Hematopoietic multipotent progenitor cell treated with erythropoietin and hydrocortisone succinate and interleukin-3 and kit ligand, for 15 days (in vitro differentiated cells): ENCODE results near the gene P4HA1.
A peak's percentile ranks its signal among the peaks of the same experiment; 100 is the strongest.
"Not testable (repeated sequence)": the region's sequence is repeated elsewhere in the genome, so short reads cannot be mapped to it uniquely, and the experiment has no call there.

Source experiments
- DNase-seq: peaks from one replicate; pipeline ENCODE4 v3.0.0-alpha.2; 2015; ENCODE audit warnings: low spot score

The P4HA1 gene

DNA sequence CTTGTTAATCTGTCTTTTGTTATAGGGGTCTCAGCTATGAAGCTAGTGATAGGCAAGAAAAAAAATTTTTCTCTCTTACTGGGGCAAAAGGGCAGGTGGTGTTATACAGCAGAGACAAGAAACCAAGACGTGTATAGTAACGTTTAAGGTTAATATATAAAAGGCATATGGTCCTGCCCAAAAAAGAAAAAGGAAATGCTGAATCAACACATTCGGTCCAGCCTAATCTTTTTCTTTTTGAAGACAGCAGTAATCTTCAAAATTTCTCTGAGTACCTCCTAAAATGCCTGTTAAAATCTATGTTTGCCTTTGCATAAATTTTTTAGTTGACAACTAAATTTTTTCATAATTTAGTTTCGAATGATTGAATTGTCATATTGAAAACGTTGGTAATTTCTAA lies 54.5 kb downstream of the P4HA1 start:
- DNase-seq, result no peak

DNA sequence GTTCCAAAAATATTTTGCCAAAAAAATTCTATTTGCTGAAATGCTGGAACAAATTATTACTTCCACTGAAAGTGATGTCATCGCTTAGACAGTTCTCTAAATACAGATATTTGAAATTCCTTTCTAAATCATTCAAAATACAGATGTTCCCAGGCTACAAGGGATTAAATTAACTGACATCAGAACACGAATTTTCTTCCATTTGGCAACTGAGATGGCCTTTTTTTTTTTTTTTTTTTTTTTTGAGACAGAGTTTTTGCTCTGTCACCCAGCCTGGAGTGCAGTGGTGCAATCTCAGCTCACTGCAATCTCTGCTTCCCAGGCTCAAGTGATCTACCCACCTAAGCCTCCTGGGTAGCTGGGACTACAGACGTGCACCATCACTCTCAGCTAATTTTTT lies 57.0 kb downstream of the P4HA1 start:
- no peak for DNase-seq

DNA sequence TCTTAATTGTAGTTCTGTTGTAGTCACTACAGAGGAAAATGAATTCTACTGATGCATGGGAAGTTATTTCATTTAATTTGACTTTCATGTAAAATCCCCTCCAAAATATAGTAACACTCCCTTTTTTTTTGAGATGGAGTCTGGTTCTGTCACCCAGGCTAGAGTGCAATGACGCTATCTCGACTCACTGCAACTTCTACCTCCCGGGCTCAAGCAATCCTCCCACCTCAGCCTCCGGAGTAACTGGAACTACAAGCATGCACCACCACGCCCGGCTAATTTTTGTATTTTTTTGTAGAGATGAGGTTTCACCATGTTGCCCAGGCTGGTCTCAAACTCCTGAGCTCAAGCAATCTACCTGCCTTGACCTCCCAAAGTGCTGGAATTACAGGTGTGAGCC lies 60.4 kb downstream of the P4HA1 start:
- DNase-seq, result not testable (repeated sequence)

DNA sequence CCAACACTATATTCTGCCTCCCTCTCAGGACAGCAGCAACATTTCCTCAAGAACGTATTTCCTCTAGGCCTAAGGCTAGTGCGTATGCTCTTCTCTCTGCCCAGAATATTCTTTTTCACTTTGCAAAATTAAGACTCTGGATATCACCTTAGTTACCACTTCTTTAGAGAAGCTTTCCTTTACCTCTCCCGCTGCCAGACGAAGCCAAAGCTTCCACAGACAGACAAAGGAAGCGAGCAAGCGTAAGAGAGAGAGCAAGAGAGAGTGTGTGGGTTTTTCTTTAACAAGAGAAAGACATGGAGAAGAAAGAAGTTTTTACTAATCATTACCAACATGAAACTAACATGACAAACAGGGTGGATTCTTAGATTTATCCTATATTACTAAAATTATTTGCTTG lies 64.1 kb downstream of the P4HA1 start:
- DNase-seq, result no peak

- DNase-seq, result not testable (repeated sequence)
Measured at GRCh38 chr10:73026623-73027022, 70.0 kb downstream of the P4HA1 start.

- not testable (repeated sequence) for DNase-seq
Measured at GRCh38 chr10:73023455-73024070, 73.1 kb downstream of the P4HA1 start.

- not testable (repeated sequence) for DNase-seq
Measured at GRCh38 chr10:73022961-73023360, 73.7 kb downstream of the P4HA1 start.

DNA sequence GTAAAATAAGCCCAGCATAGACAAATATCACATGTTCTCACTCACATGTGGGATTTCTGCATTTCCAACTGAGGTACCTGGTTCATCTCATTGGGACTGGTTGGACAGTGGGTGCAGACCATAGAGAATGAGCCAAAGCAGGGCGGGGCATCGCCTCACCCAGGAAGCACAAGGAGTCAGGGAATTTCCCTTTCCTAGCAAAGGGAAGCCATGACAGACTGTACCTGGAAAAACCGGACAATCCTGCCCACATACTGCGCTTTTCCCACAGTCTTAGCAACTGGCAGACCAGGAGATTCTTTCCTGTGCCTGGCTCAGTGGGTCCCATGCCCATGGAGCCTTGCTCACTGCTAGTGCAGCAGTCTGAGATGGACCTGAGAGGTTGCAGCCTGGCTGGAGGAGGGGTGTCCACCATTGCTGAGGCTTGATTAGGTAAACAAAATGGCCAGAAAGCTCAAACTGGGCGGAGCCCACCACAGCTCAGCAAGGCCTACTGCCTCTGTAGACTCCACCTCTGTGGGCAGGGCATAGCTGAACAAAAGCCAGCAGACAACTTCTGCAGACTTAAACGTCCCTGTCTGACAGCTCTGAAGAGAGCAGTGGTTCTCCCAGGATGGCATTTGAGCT lies 75.0 kb downstream of the P4HA1 start:
- not testable (repeated sequence) for DNase-seq

DNA sequence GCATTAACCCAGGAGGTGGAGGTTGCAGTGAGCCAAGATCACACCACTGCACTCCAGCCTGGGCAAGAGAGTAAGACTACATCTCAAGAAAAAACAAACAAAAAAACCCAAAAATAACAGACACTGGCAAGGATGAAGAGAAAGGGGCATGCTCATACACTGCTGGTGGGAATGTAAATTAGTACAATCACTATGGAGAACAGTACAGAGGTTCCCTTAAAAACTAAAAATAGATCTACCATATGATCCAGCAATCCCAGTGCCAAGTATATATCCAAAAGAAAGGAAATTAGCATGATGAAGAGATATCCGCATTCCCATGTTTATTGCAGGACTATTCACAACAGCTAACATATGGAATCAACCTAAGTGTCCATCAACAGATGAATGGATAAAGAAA lies 75.6 kb downstream of the P4HA1 start:
- no peak for DNase-seq

- DNase-seq, result no peak
Measured at GRCh38 chr10:73019100-73019499, 77.6 kb downstream of the P4HA1 start.

DNA sequence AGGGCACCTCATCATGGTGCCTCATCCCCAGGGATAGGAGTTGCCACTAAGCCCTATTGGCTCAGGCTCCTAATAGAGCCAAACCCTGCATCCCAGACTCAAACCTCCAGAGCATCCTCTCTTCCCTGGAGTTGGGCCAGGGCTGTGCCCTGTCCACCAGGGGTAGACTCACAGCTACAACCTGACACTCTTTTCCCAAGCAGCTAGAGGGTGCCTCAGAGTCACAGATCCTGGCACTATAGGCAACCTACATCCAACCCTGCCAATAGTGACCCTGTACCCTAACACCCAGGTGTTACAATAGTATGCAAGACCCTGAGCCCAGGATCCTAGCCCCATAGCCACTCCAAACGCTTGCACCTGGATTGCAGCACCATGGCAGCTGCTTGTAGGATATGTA lies 78.0 kb downstream of the P4HA1 start:
- no peak for DNase-seq

GRCh38 chr10:73017955-73018480 lies 78.6 kb downstream of the P4HA1 start:
- DNase-seq, result no peak

DNA sequence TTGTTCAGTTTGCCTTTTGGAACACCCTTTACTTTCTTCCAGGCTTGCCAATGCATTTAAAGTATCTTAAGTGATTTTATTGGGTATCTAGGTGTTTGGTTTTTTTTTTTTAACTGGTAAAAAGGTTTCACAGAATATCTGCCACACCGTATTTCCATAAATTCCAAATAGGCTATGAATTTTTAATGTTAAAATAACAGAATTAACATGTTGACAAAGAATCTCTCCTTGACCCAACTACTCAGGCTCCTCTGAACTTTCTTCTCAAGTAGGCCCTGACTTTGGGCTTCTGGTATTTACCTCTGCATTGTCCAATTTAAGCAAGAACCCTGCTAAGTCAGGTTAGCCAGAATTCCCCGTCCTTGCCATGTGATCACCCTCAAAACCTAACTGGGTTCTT lies 80.9 kb downstream of the P4HA1 start:
- no peak for DNase-seq

GRCh38 chr10:73003822-73004221 lies 92.8 kb downstream of the P4HA1 start:
- DNase-seq, result no peak

DNA sequence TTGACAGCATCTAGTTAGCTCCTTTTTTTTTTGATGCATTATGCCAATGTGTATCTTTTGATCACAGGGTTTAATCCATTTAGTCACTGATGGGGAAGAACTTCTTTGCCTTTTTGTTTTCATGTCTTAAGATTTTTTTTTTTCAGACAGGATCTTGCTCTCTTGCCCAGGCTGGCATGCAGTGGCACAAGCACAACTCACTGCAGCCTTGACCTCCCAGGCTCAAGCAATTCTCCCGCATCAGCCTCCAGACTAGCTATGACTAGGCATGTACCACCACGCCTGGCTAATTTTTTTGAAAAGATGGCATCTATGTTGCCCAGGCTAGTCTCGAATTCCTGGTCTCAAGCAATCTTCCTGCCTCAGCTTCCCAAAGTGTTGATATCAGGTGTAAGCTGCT lies 95.7 kb downstream of the P4HA1 start:
- no peak for DNase-seq

DNA sequence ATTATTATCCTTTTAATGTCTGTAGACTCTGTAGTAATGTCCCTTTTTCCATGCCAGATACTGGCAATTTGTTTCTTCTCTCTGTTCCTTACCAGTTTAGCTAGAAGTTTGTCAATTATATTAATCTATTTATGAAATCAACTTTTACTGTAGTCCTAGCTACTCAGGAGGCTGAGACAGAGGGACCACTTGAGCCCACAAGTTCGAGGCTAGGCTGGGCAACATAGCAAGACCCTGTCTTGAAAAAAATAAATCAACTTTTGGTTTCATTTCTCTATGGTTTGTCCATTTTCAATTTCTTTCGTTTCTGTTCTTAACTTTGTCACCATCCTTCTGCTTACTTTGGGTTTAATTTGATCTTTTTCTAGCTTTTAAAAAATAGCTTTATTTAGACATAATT lies 99.6 kb downstream of the P4HA1 start:
- no peak for DNase-seq

DNA sequence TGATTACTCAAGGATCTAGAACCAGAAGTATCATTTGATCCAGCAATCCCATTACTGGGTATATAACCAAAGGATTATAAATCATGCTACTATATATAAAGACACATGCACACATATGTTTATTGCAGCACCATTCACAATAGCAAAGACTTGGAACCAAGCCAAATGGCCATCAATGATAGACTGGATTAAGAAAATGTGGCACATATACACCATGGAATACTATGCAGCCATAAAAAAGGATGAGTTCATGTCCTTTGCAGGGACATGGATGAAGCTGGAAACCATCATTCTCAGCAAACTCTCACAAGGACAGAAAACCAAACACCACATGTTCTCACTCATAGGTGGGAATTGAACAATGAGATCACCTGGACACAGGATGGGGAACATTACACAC lies 101.2 kb downstream of the P4HA1 start:
- DNase-seq, result not testable (repeated sequence)

GRCh38 chr10:72989771-72990170 lies 106.9 kb downstream of the P4HA1 start:
- DNase-seq, result not testable (repeated sequence)

DNA sequence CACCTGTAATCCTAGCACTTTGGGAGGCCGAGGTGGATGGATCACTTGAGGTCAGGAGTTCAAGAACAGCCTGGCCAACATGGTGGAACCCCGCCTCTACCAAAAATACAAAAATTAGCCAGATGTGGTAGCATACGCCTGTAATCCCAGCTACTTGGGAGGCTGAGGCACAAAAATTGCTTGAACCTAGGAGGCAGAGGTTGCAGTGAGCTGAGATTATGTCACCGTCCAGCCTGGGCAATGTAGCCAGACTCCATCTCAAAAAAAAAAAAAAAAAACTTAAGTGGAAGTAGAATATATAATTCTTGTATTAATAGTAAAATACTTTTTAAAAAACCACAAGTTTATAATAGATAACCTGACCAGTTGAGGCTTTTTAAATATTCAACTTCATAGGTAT lies 112.0 kb downstream of the P4HA1 start:
- DNase-seq, result not testable (repeated sequence)

GRCh38 chr10:72981882-72982529 lies 114.7 kb downstream of the P4HA1 start:
- peak; percentile 39 for DNase-seq

- DNase-seq, result no peak
Measured at GRCh38 chr10:72981028-72981881, 115.4 kb downstream of the P4HA1 start.

GRCh38 chr10:72980348-72980747 lies 116.3 kb downstream of the P4HA1 start:
- no peak for DNase-seq
